HAP-1 (cell line): ENCODE measurements around the gene STAMBPL1.
A peak's percentile ranks its signal among the peaks of the same experiment; 100 is the strongest.

ENCODE experiments used
- DNase-seq, 2 experiments: peaks; one replicate each; pipeline ENCODE4 v3.0.0-alpha.2; 2016 to 2020; ENCODE audit warnings: low spot score in 2 of 2
- H3K27me3 ChIP-seq: fragments of 250-450 bp; sonication (Bioruptor Pico); 2 replicates; pipeline ENCODE4 v1.5.1; 2020; ENCODE audit warnings: low read depth, mild to moderate bottlenecking, moderate library complexity
- H3K36me3 ChIP-seq: fragments of 250-450 bp; sonication (Bioruptor Pico); replicated peaks from 2 replicates; pipeline ENCODE4 v1.5.1; 2020; ENCODE audit warnings: mild to moderate bottlenecking
- H3K4me1 ChIP-seq: fragments of 250-450 bp; sonication (Bioruptor Pico); 2 replicates; pipeline ENCODE4 v1.5.1; 2020; ENCODE audit warnings: mild to moderate bottlenecking
- H3K4me3 ChIP-seq: fragments of 250-450 bp; sonication (Bioruptor Pico); 2 replicates; pipeline ENCODE4 v1.5.1; 2020; ENCODE audit warnings: mild to moderate bottlenecking, moderate library complexity
- H3K9me3 ChIP-seq: fragments of 250-450 bp; sonication (Bioruptor Pico); 2 replicates; pipeline ENCODE4 v1.5.1; 2020; ENCODE audit warnings: mild to moderate bottlenecking, moderate library complexity
- in situ Hi-C: fragments of 300-500 bp; cut with MboI; formaldehyde crosslinking; loops from 3 replicates; pipeline ENCODE4 v1.14.3; 2020; ENCODE audit warnings: low sequenced_read_pairs, inconsistent platforms, mixed read lengths

The STAMBPL1 gene

DNA sequence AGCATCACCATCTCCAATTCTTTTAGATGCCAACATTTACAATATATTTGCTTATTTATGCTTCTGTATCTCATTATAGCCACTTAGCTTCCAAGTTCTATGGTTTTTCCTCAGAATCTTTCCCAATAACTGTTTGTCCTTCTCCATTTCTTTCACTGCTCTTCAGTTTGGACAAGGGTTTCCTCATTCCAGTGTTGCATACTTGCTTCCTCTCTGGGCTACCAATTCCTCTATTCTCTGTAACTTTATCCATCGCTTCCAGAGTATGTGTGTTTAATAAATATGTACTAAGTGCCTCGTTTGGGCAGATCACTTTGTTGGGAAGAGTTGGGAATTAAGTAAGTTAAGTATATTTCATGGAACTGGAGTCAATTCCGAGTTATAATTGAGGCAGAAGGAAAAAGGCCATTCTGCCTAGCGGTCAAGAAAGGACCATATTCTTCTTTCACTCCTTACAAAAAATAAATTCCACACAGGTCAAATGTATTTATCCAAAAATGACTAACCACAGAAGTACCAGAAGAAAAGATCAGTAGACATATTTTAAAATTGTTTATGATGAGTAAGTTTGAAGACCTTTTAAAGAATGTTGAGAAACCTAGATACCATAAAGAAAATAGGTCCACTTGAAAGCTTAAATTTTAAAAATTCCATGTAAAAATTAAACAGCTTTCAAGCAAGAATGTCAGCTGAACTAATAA lies 10.8 kb downstream of the STAMBPL1 start:
- peaks cover 12% of the 10 kb centered on the region; the same call in 1 of the 2 replicates for H3K4me1 ChIP-seq
- H3K9me3 ChIP-seq, result no peaks in the 10 kb centered on the region
- H3K36me3 ChIP-seq, result no peaks in the 10 kb centered on the region
- no peak for DNase-seq
- H3K27me3 ChIP-seq, result no peaks in the 10 kb centered on the region
- H3K4me3 ChIP-seq, result no peak overlapping the region
- in situ Hi-C loops, result no loop called here

DNA sequence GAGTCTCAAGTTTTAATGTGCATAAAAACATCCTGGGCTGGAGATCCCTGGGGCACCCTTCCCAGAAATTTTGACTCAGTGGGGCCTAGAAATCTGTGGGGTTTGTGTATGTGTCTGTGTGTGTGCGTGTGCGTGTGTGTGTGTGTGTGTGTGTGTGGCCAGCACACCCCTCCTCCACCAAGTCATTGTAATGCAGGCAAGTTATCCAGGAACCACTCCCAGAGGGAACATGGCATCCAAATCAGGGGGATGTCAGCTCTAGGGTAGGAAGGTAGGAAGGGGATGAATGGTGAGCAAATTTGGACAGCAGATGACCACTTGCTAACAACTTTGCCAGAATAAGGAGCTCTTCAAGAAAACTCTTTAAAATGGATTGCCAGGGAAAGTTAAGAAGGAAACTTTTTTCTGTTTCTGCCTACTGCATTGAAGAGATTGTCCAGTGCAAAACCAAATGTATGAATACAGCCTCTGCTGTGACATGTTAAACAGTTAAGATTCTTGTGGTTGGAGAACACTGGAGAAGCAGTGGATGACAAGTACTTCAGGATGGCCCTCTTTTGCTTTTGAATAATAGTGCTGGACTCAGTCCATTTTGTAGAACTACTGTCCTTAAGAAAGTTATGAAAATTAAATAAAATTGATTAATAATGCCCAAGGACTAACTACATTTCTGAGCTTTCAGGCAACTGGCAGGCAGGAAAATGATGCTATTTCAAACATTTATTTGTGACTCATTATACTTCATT lies 12.3 kb downstream of the STAMBPL1 start:
- peaks cover 26% of the 10 kb centered on the region for H3K4me1 ChIP-seq
- no peaks in the 10 kb centered on the region for H3K27me3 ChIP-seq
- no peaks in the 10 kb centered on the region for H3K36me3 ChIP-seq
- no peak overlapping the region for H3K4me3 ChIP-seq
- DNase-seq, result peak in 1 of 2 experiments; percentile 13
- in situ Hi-C loops, result no loop called here
- H3K9me3 ChIP-seq, result no peaks in the 10 kb centered on the region

DNA sequence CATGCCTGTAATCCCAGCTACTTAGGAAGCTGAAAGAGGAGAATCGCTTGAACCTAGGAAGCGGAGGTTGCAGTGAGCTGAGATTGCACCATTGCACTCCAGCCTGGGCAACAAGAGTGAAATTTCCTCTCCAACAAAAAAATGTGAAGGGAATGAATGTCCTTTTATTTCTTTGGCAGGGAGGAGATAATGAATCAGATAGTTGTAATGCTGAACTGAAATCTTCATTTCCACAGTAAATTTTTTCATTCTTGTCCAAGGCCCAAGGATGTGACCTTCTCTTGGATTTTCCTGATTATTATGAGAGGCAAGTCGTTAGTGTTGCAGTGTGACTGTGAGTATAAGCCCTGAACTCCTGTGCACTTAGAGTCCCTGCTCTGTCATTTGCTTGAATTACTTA lies 13.6 kb downstream of the STAMBPL1 start:
- Histone ChIP-seq H3K9me3 (no peaks in the 10 kb centered on the region), H3K4me3 (no peak overlapping the region), H3K36me3 (no peaks in the 10 kb centered on the region), H3K4me1 (peaks cover 32% of the 10 kb centered on the region), H3K27me3 (no peaks in the 10 kb centered on the region)
- in situ Hi-C loops, result no loop called here
- DNase-seq, result no peak

DNA sequence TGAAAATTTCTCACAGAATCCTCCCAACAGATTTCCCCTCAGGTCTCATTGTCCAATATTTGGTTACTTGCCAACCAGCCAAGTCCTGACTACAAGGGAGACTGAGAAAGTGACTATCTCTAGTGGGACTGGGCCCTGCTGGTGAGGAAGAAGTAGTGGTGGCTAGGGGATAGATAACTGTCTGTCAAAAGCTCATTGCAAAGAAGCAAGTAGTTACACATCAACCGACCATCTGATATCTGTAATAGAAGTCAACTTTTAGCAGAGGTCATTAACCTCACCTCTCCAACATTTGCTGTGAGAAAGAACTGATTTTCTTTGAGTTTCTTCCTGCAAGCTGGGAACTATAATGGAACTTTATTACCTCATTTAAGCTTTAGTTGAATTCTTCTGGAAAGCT lies 15.2 kb downstream of the STAMBPL1 start:
- Histone ChIP-seq H3K9me3 (no peaks in the 10 kb centered on the region), H3K4me3 (no peak overlapping the region), H3K36me3 (no peaks in the 10 kb centered on the region), H3K27me3 (no peaks in the 10 kb centered on the region), H3K4me1 (peaks cover 36% of the 10 kb centered on the region)
- DNase-seq, result no peak
- in situ Hi-C loops, result no loop called here

DNA sequence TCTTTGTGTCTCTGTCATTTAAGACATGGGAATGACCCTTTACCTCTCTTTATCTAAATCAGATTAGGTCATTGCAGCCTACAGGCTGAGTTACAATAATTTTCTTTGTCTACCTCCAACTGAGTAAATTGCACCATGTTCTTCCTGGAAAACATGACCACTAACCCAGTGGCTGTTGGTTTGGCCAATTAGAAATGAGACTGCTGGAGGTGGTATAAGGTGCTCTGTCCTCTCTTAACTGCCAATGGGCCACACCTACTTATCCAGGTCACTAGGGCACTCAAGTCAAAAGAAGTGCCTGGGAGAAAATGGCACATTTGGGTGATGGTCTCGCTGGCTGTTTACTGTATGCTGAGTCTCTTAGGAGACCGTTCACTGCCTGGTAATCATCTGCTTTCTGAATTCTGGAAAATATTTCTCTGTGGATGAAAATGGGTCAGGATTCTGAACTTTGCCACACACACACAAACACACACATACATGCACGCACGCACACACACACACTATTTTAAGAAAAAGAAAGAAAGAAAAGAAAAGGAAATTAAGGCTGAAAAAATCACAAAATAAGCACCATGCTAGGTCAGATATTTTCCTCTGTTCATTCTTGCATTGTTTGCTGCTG lies 16.4 kb downstream of the STAMBPL1 start:
- Histone ChIP-seq H3K36me3 (no peaks in the 10 kb centered on the region), H3K27me3 (no peaks in the 10 kb centered on the region), H3K9me3 (no peaks in the 10 kb centered on the region), H3K4me1 (peaks cover 37% of the 10 kb centered on the region), H3K4me3 (no peak overlapping the region)
- in situ Hi-C loops, result no loop called here
- DNase-seq, result no peak

DNA sequence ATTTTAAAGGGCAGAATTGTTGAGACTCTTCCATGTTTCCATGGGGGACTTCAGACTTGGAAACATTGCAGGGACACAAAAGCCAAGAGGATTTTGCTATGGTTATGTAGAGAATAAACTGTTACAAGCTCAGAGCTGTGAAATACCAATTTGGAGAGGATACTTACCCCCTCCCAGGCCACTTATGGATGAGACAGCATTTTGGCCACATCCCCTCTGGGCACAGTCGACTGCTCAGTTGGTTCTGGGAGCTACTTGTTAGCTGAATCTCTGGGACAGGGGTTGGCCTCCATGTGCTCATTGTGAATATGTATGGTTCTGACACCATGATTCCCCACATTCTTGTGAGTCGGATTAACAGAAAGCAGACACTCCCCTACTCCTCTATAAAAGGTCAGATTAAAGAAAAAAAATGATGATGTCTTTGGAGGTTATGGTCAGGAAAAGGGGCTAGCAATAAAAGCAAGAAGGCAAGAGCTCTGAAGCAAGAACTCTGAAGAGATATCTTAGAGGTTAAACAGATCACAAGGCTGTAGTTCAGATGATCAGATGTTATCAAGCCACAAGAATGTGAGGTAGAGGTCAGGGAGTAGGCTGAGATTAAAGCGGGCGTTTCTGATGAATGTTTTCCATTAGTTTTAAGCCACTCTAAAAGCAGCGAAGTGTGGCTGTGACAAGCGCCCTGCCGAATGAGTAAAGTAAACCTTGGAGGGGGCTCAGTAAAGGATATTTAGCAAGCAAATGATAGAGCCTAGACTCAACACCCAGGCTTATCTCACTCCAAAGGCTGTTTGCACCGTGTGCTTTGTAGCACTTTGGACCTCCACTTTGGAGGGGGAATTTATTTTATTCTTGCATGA lies 17.2 kb downstream of the STAMBPL1 start:
- DNase-seq, result peak; percentile 53 to 56
- Histone ChIP-seq H3K9me3 (no peaks in the 10 kb centered on the region), H3K4me3 (no peak overlapping the region), H3K36me3 (no peaks in the 10 kb centered on the region), H3K4me1 (peaks cover 37% of the 10 kb centered on the region), H3K27me3 (no peaks in the 10 kb centered on the region)
- in situ Hi-C loops, result no loop called here

DNA sequence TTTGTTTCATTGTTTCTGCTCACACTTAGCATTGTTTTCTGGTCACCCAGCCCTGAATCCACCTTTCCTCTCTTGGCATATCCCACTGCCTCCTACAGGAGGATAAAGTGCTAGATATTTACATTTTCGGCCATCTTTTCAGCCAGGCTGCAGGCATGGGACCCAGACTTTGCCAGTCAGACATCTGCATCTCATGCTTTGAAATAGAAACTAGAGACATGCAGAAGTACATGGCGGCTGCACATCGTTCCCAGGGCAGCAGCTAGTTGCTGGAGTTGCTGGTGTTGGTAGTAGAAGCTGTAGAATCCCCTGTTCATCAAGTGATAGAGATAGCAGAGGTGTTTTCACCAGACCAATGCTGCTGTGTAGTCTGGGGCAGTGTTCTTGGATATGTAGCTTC lies 18.7 kb downstream of the STAMBPL1 start:
- Histone ChIP-seq H3K4me1 (peaks cover 37% of the 10 kb centered on the region), H3K27me3 (no peaks in the 10 kb centered on the region), H3K36me3 (no peaks in the 10 kb centered on the region), H3K9me3 (no peaks in the 10 kb centered on the region), H3K4me3 (no peak overlapping the region)
- DNase-seq, result no peak
- in situ Hi-C loops, result no loop called here

DNA sequence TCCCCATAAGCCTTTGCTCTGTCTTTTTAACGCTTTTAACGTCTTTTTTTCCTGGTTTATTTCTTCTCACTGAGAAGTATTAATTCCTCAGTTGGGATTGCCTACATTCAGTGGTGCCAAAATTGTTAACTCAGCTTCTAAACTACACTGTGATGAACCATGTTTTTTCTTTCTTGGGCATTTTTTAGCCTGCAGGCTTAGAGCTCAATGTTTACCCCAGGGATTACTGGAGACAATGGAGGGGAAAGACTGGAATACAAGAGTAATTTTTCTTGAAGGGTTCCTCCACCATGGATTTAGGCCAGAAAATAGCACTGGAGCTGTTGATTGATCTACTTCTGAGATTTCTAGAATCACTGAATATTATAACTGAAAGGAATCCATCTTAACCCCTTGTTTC lies 19.8 kb downstream of the STAMBPL1 start:
- peak; percentile 68 to 94 for DNase-seq
- Histone ChIP-seq H3K4me3 (no peak overlapping the region), H3K9me3 (no peaks in the 10 kb centered on the region), H3K36me3 (no peaks in the 10 kb centered on the region), H3K27me3 (no peaks in the 10 kb centered on the region), H3K4me1 (peaks cover 37% of the 10 kb centered on the region)
- in situ Hi-C loops, result no loop called here

DNA sequence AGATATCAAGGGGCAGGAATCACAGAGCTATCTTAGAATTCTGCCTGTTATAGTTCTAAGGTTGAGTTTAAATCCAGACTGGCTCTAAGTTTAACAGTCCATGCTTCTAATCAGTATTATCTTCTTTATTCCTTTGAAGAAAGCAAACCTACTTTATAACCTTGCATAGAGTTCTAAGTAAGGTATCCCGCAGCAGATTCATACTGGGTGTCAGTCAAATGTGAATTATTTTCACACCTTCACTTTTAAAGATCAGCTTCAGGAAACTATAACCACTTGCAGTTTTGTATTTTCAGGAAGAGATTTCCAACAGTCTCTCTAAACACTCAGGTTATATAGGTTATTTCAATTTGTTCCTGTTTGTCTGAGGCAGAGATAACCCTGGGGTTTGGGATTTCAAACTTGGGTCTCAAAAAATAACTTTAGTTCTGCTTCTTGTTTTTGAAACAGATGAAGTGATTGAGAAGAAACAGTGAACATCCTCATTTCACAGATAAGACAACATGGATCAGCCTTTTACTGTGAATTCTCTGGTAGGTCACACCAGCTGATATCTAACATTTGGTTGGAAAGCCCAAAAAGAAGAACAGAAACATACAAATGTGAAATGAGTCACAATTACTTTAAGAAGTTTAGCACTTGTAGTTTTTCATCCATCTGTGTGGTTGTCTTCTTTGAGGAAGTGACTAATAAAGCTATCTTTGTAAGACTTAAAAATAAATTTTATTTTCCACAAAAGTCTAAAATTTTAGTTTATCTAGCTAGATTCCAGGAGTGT lies 21.4 kb downstream of the STAMBPL1 start:
- no peaks in the 10 kb centered on the region for H3K36me3 ChIP-seq
- DNase-seq, result no peak
- no peaks in the 10 kb centered on the region for H3K9me3 ChIP-seq
- H3K4me1 ChIP-seq, result peaks cover 28% of the 10 kb centered on the region
- in situ Hi-C loops, result no loop called here
- H3K4me3 ChIP-seq, result no peak overlapping the region
- H3K27me3 ChIP-seq, result no peaks in the 10 kb centered on the region

DNA sequence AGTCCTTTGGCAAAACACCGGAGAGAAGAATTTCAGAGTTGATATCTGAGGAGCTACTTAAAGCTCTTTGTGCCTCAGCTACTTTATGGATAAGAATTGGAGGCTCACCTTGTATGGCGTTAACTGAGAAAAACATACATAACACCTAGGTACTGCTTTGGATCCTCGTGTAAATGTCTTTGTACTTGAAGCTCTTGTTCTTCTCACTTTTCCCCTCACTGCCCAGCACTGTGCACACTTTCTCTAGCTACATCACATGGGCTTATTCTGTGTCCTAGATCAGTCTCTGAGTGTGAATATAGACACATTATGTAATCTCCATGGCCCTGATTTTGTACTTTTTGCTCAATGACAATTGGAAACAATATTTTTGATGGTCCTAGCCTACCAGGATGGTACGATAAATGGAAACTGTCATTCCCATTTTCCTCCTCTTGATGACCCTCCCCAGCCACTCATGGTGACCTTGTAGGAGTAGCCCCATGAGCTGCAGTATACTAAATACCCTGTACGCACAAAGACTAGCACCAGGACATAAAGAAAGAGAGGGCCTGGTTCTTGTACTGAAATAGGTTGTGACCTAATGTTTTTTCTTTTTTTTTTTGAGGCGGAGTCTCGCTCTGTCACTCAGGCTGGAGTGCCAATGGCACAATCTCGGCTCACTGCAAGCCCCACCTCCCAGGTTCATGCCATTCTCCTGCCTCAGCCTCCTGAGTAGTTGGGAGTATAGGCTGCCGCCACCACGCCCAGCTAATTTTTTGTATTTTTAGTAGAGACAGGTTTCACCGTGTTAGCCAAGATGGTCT lies 22.1 kb downstream of the STAMBPL1 start:
- Histone ChIP-seq H3K27me3 (no peaks in the 10 kb centered on the region), H3K9me3 (no peaks in the 10 kb centered on the region), H3K4me1 (peaks cover 20% of the 10 kb centered on the region), H3K36me3 (no peaks in the 10 kb centered on the region), H3K4me3 (no peak overlapping the region)
- in situ Hi-C loops, result no loop called here
- no peak for DNase-seq

DNA sequence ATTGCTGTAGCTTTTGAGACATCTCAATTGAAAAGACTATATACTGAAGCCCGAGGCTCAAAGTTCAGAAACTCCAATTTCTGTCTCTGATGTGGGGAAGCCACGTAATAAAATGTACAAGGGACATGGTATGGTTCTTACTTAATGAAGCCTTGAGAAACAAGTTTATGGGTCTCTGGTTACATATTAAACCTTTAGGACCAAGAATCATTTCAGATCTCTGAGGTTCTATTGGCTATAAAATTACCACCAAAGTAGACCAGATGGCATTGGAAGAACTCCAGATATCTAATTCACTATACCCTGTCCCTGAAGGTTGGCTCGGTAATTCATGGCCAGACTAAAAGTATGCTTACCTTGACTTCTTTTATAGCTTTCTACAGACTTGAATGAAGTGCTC lies 23.7 kb downstream of the STAMBPL1 start:
- in situ Hi-C loops, result no loop called here
- H3K4me1 ChIP-seq, result peaks cover 13% of the 10 kb centered on the region
- DNase-seq, result no peak
- H3K27me3 ChIP-seq, result no peaks in the 10 kb centered on the region
- H3K36me3 ChIP-seq, result no peaks in the 10 kb centered on the region
- no peaks in the 10 kb centered on the region for H3K9me3 ChIP-seq
- no peak overlapping the region for H3K4me3 ChIP-seq

DNA sequence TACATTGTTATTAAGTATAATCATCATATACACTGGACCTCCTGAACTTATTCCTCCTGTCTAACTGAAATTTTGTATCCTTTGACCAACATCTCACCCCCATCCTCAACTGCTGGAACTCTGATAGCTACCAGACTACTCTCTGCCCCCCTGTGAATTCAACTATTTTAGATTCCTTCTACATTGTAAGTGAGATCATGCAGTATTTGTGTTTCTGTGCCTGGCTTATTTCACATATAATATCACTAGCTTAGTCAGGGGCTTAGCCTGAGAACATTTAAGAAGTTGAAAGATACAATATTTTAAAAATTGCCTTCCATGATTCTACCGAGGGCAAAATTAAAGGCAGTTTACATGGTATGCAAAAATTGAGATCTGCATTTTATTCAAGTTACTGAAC lies 26.9 kb downstream of the STAMBPL1 start:
- in situ Hi-C loops, result no loop called here
- Histone ChIP-seq H3K9me3 (no peaks in the 10 kb centered on the region), H3K27me3 (no peaks in the 10 kb centered on the region), H3K4me1 (no peaks in the 10 kb centered on the region), H3K36me3 (no peaks in the 10 kb centered on the region), H3K4me3 (no peak overlapping the region)
- no peak for DNase-seq
